ENCODE results near the gene MVB12B. TPM values are rescaled to one million over a fixed set of nuclear protein-coding genes. Genes with fewer than 3 reads are reported as not detected.

The MVB12B gene
- total and polyA plus RNA-seq, 2 of the 4 experiments (the other 2 are of a cell fraction) = 2.0 to 4.0 TPM

GRCh38 chr9:126309427-126310189 lies 17.0 kb upstream of the MVB12B start:
- DNase-seq (no peak), ATAC-seq (ENCODE audit: low read depth) (no peak)
- Histone ChIP-seq H3K9me1 (ENCODE audit: insufficient read depth, low read length) (no peaks in the 10 kb centered on the region; the same call in 1 of the 2 replicates), H4K91ac (ENCODE audit: insufficient read depth, low read depth, low read length) (no peak overlapping the region), H3K4me1 (ENCODE audit: control insufficient read depth, insufficient read depth, low read length) (no peaks in the 10 kb centered on the region), H4K8ac (ENCODE audit: low read depth in 2 of 2, low read length in 2 of 2) (no peak overlapping the region), H2BK15ac (ENCODE audit: low read depth, low read length) (no peak overlapping the region), H3K23ac (ENCODE audit: low read depth, low read length) (no peak overlapping the region), H4K20me1 (ENCODE audit: insufficient read depth, low read length) (no peaks in the 10 kb centered on the region), H3K9ac (ENCODE audit: low read depth, low read length) (no peak overlapping the region), H3K4ac (ENCODE audit: low read depth, low read length) (no peak overlapping the region), H3K4me2 (ENCODE audit: low read depth, low read length) (no peak overlapping the region), H3K56ac (ENCODE audit: extremely low read depth, insufficient read depth, low read length) (no peak overlapping the region), H4K5ac (ENCODE audit: low read depth, low read length) (no peak overlapping the region), H3K9me3 (ENCODE audit: control insufficient read depth, insufficient read depth, low read length) (peaks cover 2% of the 10 kb centered on the region; the same call in 1 of the 2 replicates), H3K27ac (ENCODE audit: insufficient read depth, low read length) (no peak overlapping the region), H3K27me3 (ENCODE audit: control insufficient read depth, insufficient read depth, low read length) (peaks cover 48% of the 10 kb centered on the region), H3K36me3 (ENCODE audit: control insufficient read depth, insufficient read depth, low read length) (no peaks in the 10 kb centered on the region), H3K4me3 (ENCODE audit: insufficient read depth, low read depth, low read length) (no peak overlapping the region), H3K79me1 (ENCODE audit: low read depth in 1 of 2, low read length in 2 of 2) (no peaks in the 10 kb centered on the region), H2AK5ac (ENCODE audit: low read depth, low read length) (no peak overlapping the region), H2BK5ac (ENCODE audit: low read depth, low read length, poor library complexity, severe bottlenecking) (no peak overlapping the region), H3K18ac (ENCODE audit: low read depth, low read length) (no peak overlapping the region), H2BK20ac (ENCODE audit: low read depth, low read length) (no peak overlapping the region), H2AFZ (replicated peaks; ENCODE audit: low read length, poor library complexity) (no peak overlapping the region), H2BK120ac (ENCODE audit: low read depth, low read length) (no peak overlapping the region), H2AK9ac (replicated peaks; ENCODE audit: low read depth, low read length, poor library complexity) (no peak overlapping the region), H3K14ac (replicated peaks; ENCODE audit: low read depth, low read length) (no peak overlapping the region)
- intact Hi-C loops (cut with micrococcal nuclease) = no loop called here
- in situ Hi-C loops (cut with MboI; ENCODE audit: low sequenced_read_pairs) = no loop called here
- dilution Hi-C loops (cut with HindIII; ENCODE audit: low sequenced_read_pairs, unreplicated experiment) = no loop called here
- WGBS, 2 experiments (ENCODE audit: extremely low coverage in 2 of 2, insufficient read length in 1 of 2) = 70% methylated on average over 2 of the region's 8 CpGs; no CpG with 5 or more reads in 1 of the 2 experiments
- no peak for TF ChIP-seq NFE2L2 (IDR thresholded peaks at IDR 0.05; ENCODE audit: low read depth, low read length)
- no peak for TF ChIP-seq CHD1 (IDR thresholded peaks at IDR 0.05; ENCODE audit: low read depth, low read length)
- no peak for TF ChIP-seq POLR2A (IDR thresholded peaks at IDR 0.05; ENCODE audit: low read depth, low read length)
- TF ChIP-seq FOS (IDR thresholded peaks at IDR 0.05; ENCODE audit: low read depth, low read length) = no peak
- no peak for TF ChIP-seq SMC3 (IDR thresholded peaks at IDR 0.05; ENCODE audit: low read depth, low read length)
- TF ChIP-seq RAD21 (IDR thresholded peaks at IDR 0.05; ENCODE audit: low read length) = no peak
- TF ChIP-seq MXI1 (IDR thresholded peaks at IDR 0.05; ENCODE audit: borderline replicate concordance, low read depth, low read length) = no peak
- TF ChIP-seq ELK1 (IDR thresholded peaks at IDR 0.05; ENCODE audit: borderline replicate concordance, low read depth, low read length) = no peak
- no peak for TF ChIP-seq RCOR1 (IDR thresholded peaks at IDR 0.05; ENCODE audit: insufficient replicate concordance, low read length)
- no peak for TF ChIP-seq MAFK (IDR thresholded peaks at IDR 0.05; ENCODE audit: low read depth, low read length)
- no peak for TF ChIP-seq RFX5 (IDR thresholded peaks at IDR 0.05; ENCODE audit: low read depth, low read length)
- no peak for TF ChIP-seq MAZ (IDR thresholded peaks at IDR 0.05; ENCODE audit: borderline replicate concordance, low read depth, low read length)
- TF ChIP-seq BHLHE40 (IDR thresholded peaks at IDR 0.05; ENCODE audit: low read depth, low read length) = no peak
- ChIA-PET CTCF (no interaction called here), POLR2A (ENCODE audit: unreplicated experiment) (no interaction called here)
- no TSS peak for BruUV-seq (replicated peaks)
